PC-3 (cell line): ENCODE data around the gene CACNA1D. TPM values are rescaled to one million over a fixed set of nuclear protein-coding genes. Genes with fewer than 3 reads are reported as not detected.

Experiments
- ATAC-seq: fragments of 200-7000 bp; cut with Tn5 transposase; 2 replicates; pipeline ENCODE4 v1.9.1; 2020; ENCODE audit warnings: mild to moderate bottlenecking, moderate library complexity
- BruUV-seq: library from RNA; stranded (reverse); fragments of 400-500 nt; replicated peaks from 2 replicates; lab custom pipeline; 2021; lab: Mats Ljungman, UMichigan
- CTCF ChIA-PET: fragments of 300-600 bp; sonication (Branson Sonifier 250); formaldehyde crosslinking; loops from one replicate; lab custom pipeline; 2022; ENCODE audit warnings: antibody characterized with exemption; lab: Charles Lee
- POLR2A ChIA-PET: fragments of 300-600 bp; sonication (Branson Sonifier 250); formaldehyde crosslinking; loops from one replicate; lab custom pipeline; 2022; ENCODE audit warnings: antibody characterized with exemption; ENCODE audit not compliant: unreplicated experiment; lab: Charles Lee
- DNase-seq: peaks from one replicate; pipeline ENCODE4 v3.0.0-alpha.2; 2015
- H2AFZ ChIP-seq: fragments of 300-600 bp; sonication (generic); 2 replicates; pipeline ENCODE4 v1.6.0; 2016; ENCODE audit warnings: antibody characterized with exemption, low read length
- H3F3A ChIP-seq: fragments of 300-600 bp; sonication (generic); one replicate; pipeline ENCODE4 v1.6.0; 2017; ENCODE audit warnings: antibody characterized with exemption, low read length, control low read depth, mild to moderate bottlenecking; ENCODE audit not compliant: unreplicated experiment
- H3K27ac ChIP-seq: fragments of 300-600 bp; sonication (generic); 2 replicates; pipeline ENCODE4 v1.5.1; 2016; ENCODE audit warnings: mild to moderate bottlenecking, low read length
- H3K27me3 ChIP-seq: fragments of 300-600 bp; sonication (generic); 2 replicates; pipeline ENCODE4 v1.6.1; 2016; ENCODE audit warnings: low read length, mixed read lengths
- H3K36me3 ChIP-seq: fragments of 300-600 bp; sonication (generic); 2 replicates; pipeline ENCODE4 v1.6.1; 2016; ENCODE audit warnings: low read depth, mixed run types, low read length, mixed read lengths
- H3K4me1 ChIP-seq: fragments of 300-600 bp; sonication (generic); 2 replicates; pipeline ENCODE4 v1.5.1; 2016; ENCODE audit warnings: low read length; ENCODE audit not compliant: insufficient read depth
- H3K4me2 ChIP-seq: fragments of 300-600 bp; sonication (generic); 2 replicates; pipeline ENCODE4 v1.6.0; 2016; ENCODE audit warnings: low read length
- H3K4me3 ChIP-seq: fragments of 300-600 bp; sonication (generic); 2 replicates; pipeline ENCODE4 v1.5.1; 2016; ENCODE audit warnings: mild to moderate bottlenecking, low read length, mixed read lengths
- H3K79me2 ChIP-seq: fragments of 300-600 bp; sonication (generic); 2 replicates; pipeline ENCODE4 v1.6.1; 2017; ENCODE audit warnings: low read length, mixed read lengths
- H3K9ac ChIP-seq: fragments of 300-600 bp; sonication (generic); 2 replicates; pipeline ENCODE4 v1.6.0; 2016; ENCODE audit warnings: mild to moderate bottlenecking, low read length
- H3K9me2 ChIP-seq: fragments of 300-600 bp; sonication (generic); replicated peaks from 2 replicates; pipeline ENCODE4 v1.6.1; 2016; ENCODE audit warnings: mixed run types, low read length, mixed read lengths
- H3K9me3 ChIP-seq: fragments of 300-600 bp; sonication (generic); 2 replicates; pipeline ENCODE4 v1.6.1; 2016; ENCODE audit warnings: low read length, mixed read lengths
- H4K20me1 ChIP-seq: fragments of 300-600 bp; sonication (generic); 2 replicates; pipeline ENCODE4 v1.6.1; 2016; ENCODE audit warnings: low read length, mixed read lengths
- CTCF ChIP-seq: fragments of 300-600 bp; sonication (generic); conservative IDR thresholded peaks from 2 replicates; pipeline ENCODE4 v1.5.1; 2017; ENCODE audit warnings: antibody characterized with exemption, low read depth, mild to moderate bottlenecking, low read length
- EZH2 ChIP-seq: fragments of 300-600 bp; sonication (generic); IDR thresholded peaks from one replicate; pipeline ENCODE4 v1.6.1; 2017; ENCODE audit warnings: antibody characterized with exemption, mild to moderate bottlenecking, low read length; ENCODE audit not compliant: unreplicated experiment
- EZH2phosphoT487 ChIP-seq: fragments of 300-600 bp; sonication (generic); IDR thresholded peaks from 2 replicates; pipeline ENCODE4 v1.6.1; 2018; ENCODE audit warnings: mild to moderate bottlenecking, antibody characterized with exemption, low read length, borderline replicate concordance
- intact Hi-C: fragments of 100-400 bp; cut with micrococcal nuclease; formaldehyde crosslinking; loops from 2 replicates; pipeline ENCODE4 v1.9.0; 2023
- total RNA-seq: library from RNA; depleted of rRNA; stranded (reverse); fragments of >200 nt; gene quantifications from 2 replicates; pipeline ENCODE4 v1.2.3, GENCODE V29; 2014

Gene CACNA1D
- total RNA-seq, 1 experiment from 2014 or later, result not detected

GRCh38 chr3:53702776-53703530 is 208.5 kb downstream of the CACNA1D start:
- no peaks in the 10 kb centered on the region for H3F3A ChIP-seq
- POLR2A ChIA-PET, result no interaction called here
- H3K79me2 ChIP-seq, result no peaks in the 10 kb centered on the region
- intact Hi-C loops, result no loop called here
- ATAC-seq, result no peak
- no peak overlapping the region for H2AFZ ChIP-seq
- no peak overlapping the region for H3K9ac ChIP-seq
- TF ChIP-seq EZH2phosphoT487 (no peak), EZH2 (no peak), CTCF (no peak)
- no peak overlapping the region for H3K4me2 ChIP-seq
- H3K36me3 ChIP-seq, result no peaks in the 10 kb centered on the region
- no TSS peak for BruUV-seq
- H3K9me2 ChIP-seq, result no peaks in the 10 kb centered on the region
- no peak overlapping the region for H3K4me3 ChIP-seq
- no peak for DNase-seq
- no peak overlapping the region for H3K27ac ChIP-seq
- no peaks in the 10 kb centered on the region for H3K4me1 ChIP-seq
- CTCF ChIA-PET, result no interaction called here
- H4K20me1 ChIP-seq, result no peaks in the 10 kb centered on the region
- no peaks in the 10 kb centered on the region for H3K9me3 ChIP-seq
- H3K27me3 ChIP-seq, result peaks cover 74% of the 10 kb centered on the region

- CTCF ChIA-PET, result no interaction called here
- no peak for ATAC-seq
- peaks cover 68% of the 10 kb centered on the region for H3K27me3 ChIP-seq
- DNase-seq, result no peak
- no peaks in the 10 kb centered on the region for H3K36me3 ChIP-seq
- no peaks in the 10 kb centered on the region for H3K4me1 ChIP-seq
- no peaks in the 10 kb centered on the region for H3K79me2 ChIP-seq
- POLR2A ChIA-PET, result no interaction called here
- H2AFZ ChIP-seq, result no peak overlapping the region
- no peak overlapping the region for H3K4me2 ChIP-seq
- H3F3A ChIP-seq, result no peaks in the 10 kb centered on the region
- no TSS peak for BruUV-seq
- H3K27ac ChIP-seq, result no peak overlapping the region
- no peaks in the 10 kb centered on the region for H3K9me2 ChIP-seq
- no peaks in the 10 kb centered on the region for H3K9me3 ChIP-seq
- no peak overlapping the region for H3K9ac ChIP-seq
- intact Hi-C loops, result no loop called here
- no peak for TF ChIP-seq EZH2phosphoT487
- TF ChIP-seq CTCF, result no peak
- no peak for TF ChIP-seq EZH2
- H4K20me1 ChIP-seq, result no peaks in the 10 kb centered on the region
- no peak overlapping the region for H3K4me3 ChIP-seq
Measured at GRCh38 chr3:53703630-53704362, 209.4 kb downstream of the CACNA1D start.

GRCh38 chr3:53704363-53704725 is 209.9 kb downstream of the CACNA1D start:
- H2AFZ ChIP-seq, result no peak overlapping the region
- H3K4me1 ChIP-seq, result no peaks in the 10 kb centered on the region
- H3K27me3 ChIP-seq, result peaks cover 68% of the 10 kb centered on the region
- TF ChIP-seq CTCF (no peak), EZH2phosphoT487 (no peak), EZH2 (no peak)
- no peak overlapping the region for H3K9ac ChIP-seq
- ChIA-PET POLR2A (no interaction called here), CTCF (no interaction called here)
- H3K4me3 ChIP-seq, result no peak overlapping the region
- H3K9me3 ChIP-seq, result no peaks in the 10 kb centered on the region
- H3K79me2 ChIP-seq, result no peaks in the 10 kb centered on the region
- no peak overlapping the region for H3K4me2 ChIP-seq
- no peaks in the 10 kb centered on the region for H4K20me1 ChIP-seq
- no peaks in the 10 kb centered on the region for H3K9me2 ChIP-seq
- no peak for ATAC-seq
- intact Hi-C loops, result no loop called here
- BruUV-seq, result no TSS peak
- no peaks in the 10 kb centered on the region for H3K36me3 ChIP-seq
- H3K27ac ChIP-seq, result no peak overlapping the region
- no peaks in the 10 kb centered on the region for H3F3A ChIP-seq
- DNase-seq, result no peak
